ENCODE data around the gene DPP9.
A peak's percentile ranks its signal among the peaks of the same experiment; 100 is the strongest.

Gene DPP9

DNA sequence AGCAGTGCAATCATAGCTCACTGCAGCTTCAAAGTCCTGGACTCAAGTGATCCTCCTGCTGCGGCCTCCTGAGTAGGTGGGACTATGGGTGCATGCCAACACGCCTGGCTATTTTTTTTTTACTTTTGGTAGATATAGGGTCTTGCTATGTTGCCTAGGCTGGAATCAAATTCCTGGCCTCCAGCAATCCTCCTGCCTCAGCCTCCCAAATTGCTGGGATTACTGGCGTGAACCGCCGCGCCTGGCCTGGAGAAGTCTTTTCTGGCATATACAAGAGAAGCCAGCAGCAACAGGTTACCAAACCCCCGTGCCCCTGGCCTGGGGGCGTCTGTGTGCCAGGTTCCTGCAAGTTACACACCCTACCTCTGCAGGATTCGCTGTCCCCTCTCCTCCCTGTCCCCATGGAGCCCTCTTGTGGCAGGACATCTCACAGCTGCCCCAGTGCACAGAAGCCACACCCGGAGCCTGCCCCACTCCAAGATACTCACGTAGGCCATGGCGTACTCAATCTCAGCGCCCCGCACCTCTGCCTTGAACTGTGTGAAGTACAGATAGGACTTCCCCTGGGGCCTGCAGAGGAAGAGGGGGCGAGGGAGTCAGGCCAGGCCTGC, 63.4 kb downstream of the DPP9 start:
- H3K36me3 ChIP-seq, result peaks cover 45% of the 10 kb centered on the region
- DNase-seq, result peak; percentile 66
- H3K27me3 ChIP-seq, result no peaks in the 10 kb centered on the region
- H3K4me1 ChIP-seq, result no peaks in the 10 kb centered on the region
- no peak overlapping the region for H3K4me3 ChIP-seq (ENCODE audit: low read depth, low read length)
- TF ChIP-seq, protein P1, sequence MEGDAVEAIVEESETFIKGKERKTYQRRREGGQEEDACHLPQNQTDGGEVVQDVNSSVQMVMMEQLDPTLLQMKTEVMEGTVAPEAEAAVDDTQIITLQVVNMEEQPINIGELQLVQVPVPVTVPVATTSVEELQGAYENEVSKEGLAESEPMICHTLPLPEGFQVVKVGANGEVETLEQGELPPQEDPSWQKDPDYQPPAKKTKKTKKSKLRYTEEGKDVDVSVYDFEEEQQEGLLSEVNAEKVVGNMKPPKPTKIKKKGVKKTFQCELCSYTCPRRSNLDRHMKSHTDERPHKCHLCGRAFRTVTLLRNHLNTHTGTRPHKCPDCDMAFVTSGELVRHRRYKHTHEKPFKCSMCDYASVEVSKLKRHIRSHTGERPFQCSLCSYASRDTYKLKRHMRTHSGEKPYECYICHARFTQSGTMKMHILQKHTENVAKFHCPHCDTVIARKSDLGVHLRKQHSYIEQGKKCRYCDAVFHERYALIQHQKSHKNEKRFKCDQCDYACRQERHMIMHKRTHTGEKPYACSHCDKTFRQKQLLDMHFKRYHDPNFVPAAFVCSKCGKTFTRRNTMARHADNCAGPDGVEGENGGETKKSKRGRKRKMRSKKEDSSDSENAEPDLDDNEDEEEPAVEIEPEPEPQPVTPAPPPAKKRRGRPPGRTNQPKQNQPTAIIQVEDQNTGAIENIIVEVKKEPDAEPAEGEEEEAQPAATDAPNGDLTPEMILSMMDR (IDR thresholded peaks at IDR 0.05; ENCODE audit: low read depth, low read length), result peak; percentile 61
- no peaks in the 10 kb centered on the region for H3K9me3 ChIP-seq

DNA sequence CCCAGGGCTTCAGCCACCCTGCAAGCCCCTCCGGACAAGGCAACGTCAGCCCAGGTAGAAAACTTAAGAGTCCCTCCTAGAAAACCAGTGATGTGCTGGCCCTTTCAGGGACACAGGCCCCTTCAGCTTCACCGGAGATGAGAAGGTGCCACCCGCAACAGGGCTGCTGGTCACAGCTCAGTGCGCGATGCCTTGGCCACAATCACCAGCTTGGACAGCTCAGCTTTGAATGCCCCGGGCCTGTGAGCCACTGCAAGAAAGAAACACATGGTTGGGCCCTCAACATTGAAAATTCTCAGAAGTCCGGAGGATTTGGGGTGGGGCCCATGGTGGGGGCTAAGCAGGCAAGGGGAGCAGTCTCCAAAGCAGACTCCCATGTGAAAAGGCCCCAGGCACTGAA, 65.8 kb downstream of the DPP9 start:
- H3K4me1 ChIP-seq, result no peaks in the 10 kb centered on the region
- H3K9me3 ChIP-seq, result no peaks in the 10 kb centered on the region
- no peak overlapping the region for H3K4me3 ChIP-seq (ENCODE audit: low read depth, low read length)
- peaks cover 42% of the 10 kb centered on the region for H3K36me3 ChIP-seq
- TF ChIP-seq, protein P1 (IDR thresholded peaks at IDR 0.05; ENCODE audit: low read depth, low read length), result no peak
- no peak for DNase-seq
- no peaks in the 10 kb centered on the region for H3K27me3 ChIP-seq

DNA sequence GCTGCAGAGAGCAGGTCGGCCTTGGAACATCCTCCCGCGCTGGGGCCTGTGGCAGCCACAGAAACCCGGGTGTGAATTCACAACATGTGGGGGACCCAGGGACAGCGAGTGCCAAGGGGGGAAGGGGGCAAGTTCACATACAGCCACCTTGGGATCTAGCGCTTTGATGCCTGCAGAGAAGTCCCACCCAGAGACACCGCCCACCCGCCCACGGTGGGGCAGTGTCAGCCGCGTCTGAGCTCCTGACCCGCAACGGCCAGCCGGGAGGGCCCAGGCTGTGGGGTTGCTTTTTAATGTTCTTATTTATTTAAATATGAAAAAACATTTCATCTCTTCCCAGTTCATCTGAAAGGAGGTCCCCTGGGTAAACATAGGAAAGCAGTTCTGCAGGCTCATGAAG, 66.4 kb downstream of the DPP9 start:
- H3K36me3 ChIP-seq, result peaks cover 38% of the 10 kb centered on the region
- DNase-seq, result no peak

DNA sequence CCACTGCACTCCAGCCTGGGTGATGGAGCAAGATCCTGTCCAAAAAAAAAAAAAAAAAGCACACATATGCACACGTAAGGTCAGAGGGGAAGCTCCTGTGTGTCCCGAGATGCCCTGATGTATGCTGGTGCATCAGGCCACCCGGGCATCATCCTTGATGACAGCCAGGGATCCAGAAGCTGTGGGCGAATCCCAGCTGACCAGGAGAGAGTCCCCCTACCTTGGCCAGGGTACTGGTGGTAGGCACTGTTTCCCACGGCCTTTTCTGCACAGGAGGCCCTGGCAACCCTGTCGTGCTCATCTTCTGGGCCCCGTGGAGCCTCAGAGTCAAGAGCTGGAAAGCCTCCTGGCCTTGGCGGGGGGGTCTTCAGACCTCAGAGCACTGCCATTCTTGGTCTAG, 67.5 kb downstream of the DPP9 start:
- Histone ChIP-seq H3K36me3 (peaks cover 34% of the 10 kb centered on the region), H3K4me3 (ENCODE audit: low read depth, low read length) (no peak overlapping the region), H3K27me3 (no peaks in the 10 kb centered on the region), H3K9me3 (no peaks in the 10 kb centered on the region), H3K4me1 (no peaks in the 10 kb centered on the region)
- DNase-seq, result no peak
- TF ChIP-seq, protein P1 (IDR thresholded peaks at IDR 0.05; ENCODE audit: low read depth, low read length), result no peak

More for the DNA sequence above, 66.4 kb downstream of the DPP9 start:
- H3K4me1 ChIP-seq, result no peaks in the 10 kb centered on the region
- no peaks in the 10 kb centered on the region for H3K27me3 ChIP-seq
- TF ChIP-seq, protein P1 (IDR thresholded peaks at IDR 0.05; ENCODE audit: low read depth, low read length), result no peak
- no peak overlapping the region for H3K4me3 ChIP-seq (ENCODE audit: low read depth, low read length)
- H3K9me3 ChIP-seq, result no peaks in the 10 kb centered on the region

DNA sequence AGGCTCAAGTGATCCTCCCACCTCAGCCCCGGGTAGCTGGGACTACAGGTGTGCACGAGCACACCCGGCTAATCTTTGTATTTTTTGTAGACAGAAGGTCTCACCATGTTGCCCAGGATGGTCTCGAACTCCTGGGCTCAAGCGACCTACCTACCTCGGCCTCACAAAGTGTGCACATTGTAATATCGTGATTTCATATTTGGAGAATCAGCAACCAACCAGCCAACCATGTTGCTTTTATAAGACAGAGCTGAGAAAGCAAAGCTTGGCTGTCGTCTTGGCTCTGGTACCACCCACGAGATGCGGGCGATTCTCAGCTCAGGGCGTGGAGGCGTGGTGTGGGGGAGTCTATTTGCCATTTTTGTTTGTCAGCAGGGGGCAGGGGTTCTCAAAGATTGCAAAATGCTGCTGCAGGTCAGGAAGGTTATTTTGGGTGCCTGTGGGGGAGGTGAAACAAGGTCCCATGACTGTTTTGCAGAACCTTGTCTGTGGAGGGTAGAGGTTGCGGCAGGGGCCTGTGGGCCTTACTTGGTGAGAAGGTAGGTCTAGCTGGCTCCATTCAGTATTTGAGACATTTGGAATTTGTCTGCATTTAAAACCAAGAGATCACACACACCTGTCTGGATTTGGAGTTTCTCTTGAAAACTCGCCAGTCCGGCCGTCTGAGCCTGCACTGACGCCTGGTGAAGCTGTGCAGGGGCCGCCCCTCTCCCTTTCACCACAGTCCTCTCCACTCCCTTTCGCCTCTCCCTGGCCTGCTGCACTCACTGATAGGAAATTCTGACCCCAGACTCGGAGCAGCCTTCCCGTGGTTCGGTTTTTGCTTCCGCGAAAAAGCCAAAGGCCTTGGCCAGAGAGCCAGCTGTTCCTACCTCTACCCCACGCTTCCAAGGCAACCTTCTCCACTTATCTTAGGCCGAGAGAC, 68.9 kb downstream of the DPP9 start:
- H3K4me3 ChIP-seq (ENCODE audit: low read depth, low read length), result no peak overlapping the region
- TF ChIP-seq, protein P1 (IDR thresholded peaks at IDR 0.05; ENCODE audit: low read depth, low read length), result no peak
- H3K9me3 ChIP-seq, result no peaks in the 10 kb centered on the region
- H3K4me1 ChIP-seq, result no peaks in the 10 kb centered on the region
- no peaks in the 10 kb centered on the region for H3K27me3 ChIP-seq
- no peak for DNase-seq
- H3K36me3 ChIP-seq, result peaks cover 27% of the 10 kb centered on the region
